HepG2 (cell line): Measurements from ENCODE around the gene LYSMD1. TPM values are rescaled to one million over a fixed set of nuclear protein-coding genes. Genes with fewer than 3 reads are reported as not detected.

Source experiments
- ARID2 ChIP-seq: sonication (generic); formaldehyde crosslinking; IDR thresholded peaks from 2 replicates; pipeline ENCODE4 v1.8.1; 2022; ENCODE audit warnings: mild to moderate bottlenecking, missing genetic modification reagents, borderline replicate concordance
- ATF7-NPFF ChIP-seq: sonication (generic); formaldehyde crosslinking; IDR thresholded peaks from 2 replicates; pipeline ENCODE4 v1.8.1; 2023; ENCODE audit warnings: mild to moderate bottlenecking, low read depth, missing genetic modification reagents, moderate library complexity
- BRF2 ChIP-seq: sonication (generic); formaldehyde crosslinking; IDR thresholded peaks from 2 replicates; pipeline ENCODE4 v1.8.1; 2022; ENCODE audit warnings: mild to moderate bottlenecking, missing genetic modification reagents
- CENPX ChIP-seq: sonication (generic); formaldehyde crosslinking; IDR thresholded peaks from 2 replicates; pipeline ENCODE4 v1.9.0; 2021; ENCODE audit warnings: mild to moderate bottlenecking, missing genetic modification reagents, moderate library complexity
- CREBL2 ChIP-seq: sonication (generic); formaldehyde crosslinking; IDR thresholded peaks from 2 replicates; pipeline ENCODE4 v1.8.1; 2023; ENCODE audit warnings: missing genetic modification reagents, mild to moderate bottlenecking, borderline replicate concordance
- HMGXB4 ChIP-seq, 2 experiments: sonication (generic) in 1 of 2; formaldehyde crosslinking in 1 of 2; IDR thresholded peaks; 2 replicates each; pipeline versions ENCODE4 v1.4.0 to v1.6.1; 2018 to 2020; ENCODE audit warnings: missing genetic modification reagents in 2 of 2, borderline replicate concordance in 1 of 2, low read depth in 1 of 2, mild to moderate bottlenecking in 1 of 2, missing biosample characterization in 1 of 2
- IRF1 ChIP-seq: sonication (generic); formaldehyde crosslinking; IDR thresholded peaks from 2 replicates; pipeline ENCODE4 v1.4.0; 2020; ENCODE audit warnings: low read depth, mild to moderate bottlenecking, missing genetic modification reagents
- JUN ChIP-seq: sonication (generic); formaldehyde crosslinking; IDR thresholded peaks from 2 replicates; pipeline ENCODE4 v1.4.0; 2020; ENCODE audit warnings: mild to moderate bottlenecking, missing genetic modification reagents
- KLF13 ChIP-seq: sonication (generic); formaldehyde crosslinking; IDR thresholded peaks from 2 replicates; pipeline ENCODE4 v1.4.0; 2020; ENCODE audit warnings: mild to moderate bottlenecking, missing genetic modification reagents
- MTA1 ChIP-seq: sonication (generic); formaldehyde crosslinking; IDR thresholded peaks from 2 replicates; pipeline ENCODE4 v1.4.0; 2020; ENCODE audit warnings: missing genetic modification reagents, mild to moderate bottlenecking, borderline replicate concordance
- YEATS4 ChIP-seq: sonication (generic); formaldehyde crosslinking; IDR thresholded peaks from 2 replicates; pipeline ENCODE4 v1.4.0; 2020; ENCODE audit warnings: missing genetic modification reagents, borderline replicate concordance
- ZMYM3 ChIP-seq: sonication (generic); formaldehyde crosslinking; IDR thresholded peaks from 2 replicates; pipeline ENCODE4 v1.5.1; 2020; ENCODE audit warnings: mild to moderate bottlenecking, missing genetic modification reagents
- ZNF207 ChIP-seq: fragments of 450-650 bp; IDR thresholded peaks from 2 replicates; pipeline ENCODE4 v1.6.1; 2016; ENCODE audit warnings: antibody characterized with exemption, borderline replicate concordance
- ZNF264 ChIP-seq: sonication (generic); formaldehyde crosslinking; IDR thresholded peaks from 2 replicates; pipeline ENCODE4 v1.4.0; 2020; ENCODE audit warnings: missing genetic modification reagents
- ZNF280D ChIP-seq: sonication (generic); formaldehyde crosslinking; IDR thresholded peaks from 2 replicates; pipeline ENCODE4 v1.5.1; 2020; ENCODE audit warnings: mild to moderate bottlenecking, missing genetic modification reagents
- ZNF292 ChIP-seq: sonication (generic); formaldehyde crosslinking; IDR thresholded peaks from 2 replicates; pipeline ENCODE4 v1.8.1; 2022; ENCODE audit warnings: mild to moderate bottlenecking, low read depth, missing genetic modification reagents, borderline replicate concordance
- ZNF468 ChIP-seq: sonication (generic); formaldehyde crosslinking; IDR thresholded peaks from 2 replicates; pipeline ENCODE4 v1.8.0; 2022; ENCODE audit warnings: mild to moderate bottlenecking, moderate library complexity, missing genetic modification reagents
- polyA plus RNA-seq, 8 experiments: library from polyadenylated mRNA; depleted of rRNA in 3 of 8; stranded (reverse) in 7 of 8; unstranded in 1 of 8; fragments of >200 nt; fragmentation: Illumina TruSeq in 4 of 8; extraction: Trizol in 4 of 8; gene quantifications; 2 replicates each; pipeline versions ENCODE4 v1.2.1 to v1.2.3, GENCODE V29; 2011 to 2016; ENCODE audit warnings: low read depth in 4 of 8, missing spikeins in 1 of 8, mixed read lengths in 1 of 8; ENCODE audit not compliant: insufficient read depth in 1 of 8
- total RNA-seq, 5 experiments: library from RNA; depleted of rRNA; stranded (reverse); fragments of >200 nt; fragmentation: Illumina TruSeq; extraction: Trizol; gene quantifications; 2 replicates each; pipeline ENCODE4 v1.2.3, GENCODE V29; 2016; ENCODE audit warnings: low read depth in 1 of 5

Gene LYSMD1
- total and polyA plus RNA-seq, 2 of the 13 experiments (the other 11 are each of a cell fraction or from before 2014, with no cell fraction given) = 3.8 to 4.8 TPM

- TF ChIP-seq HMGXB4 (CRISPR knock-in tag; IDR thresholded peaks at IDR 0.05; ENCODE audit: borderline replicate concordance in 1 of 2, low read depth in 1 of 2) (peak in 1 of 2 experiments; percentile 76; a peak in 3 of 4 replicates), ZNF264 (CRISPR knock-in tag) (no peak), MTA1 (CRISPR knock-in tag) (no peak), ZNF280D (CRISPR knock-in tag) (no peak), CENPX (no peak), BRF2 (CRISPR knock-in tag) (no peak), YEATS4 (CRISPR knock-in tag) (peak; percentile 4; the same call in 1 of the 2 replicates), ZMYM3 (CRISPR knock-in tag) (no peak), IRF1 (CRISPR knock-in tag) (no peak), ZNF468 (CRISPR knock-in tag) (no peak), ZNF292 (peak; percentile 10; the same call in 1 of the 2 replicates), ATF7-NPFF (no peak), ARID2 (CRISPR knock-in tag) (no peak), ZNF207 (no peak), KLF13 (CRISPR knock-in tag) (no peak), CREBL2 (CRISPR knock-in tag) (no peak), JUN (CRISPR knock-in tag) (no peak)
These were observed 30.6 kb upstream of the LYSMD1 start (continued) for GRCh38 chr1:151196292-151196800.
